HG02759 (cell line): Measurements from ENCODE around the gene OLR1.

Source experiments
- ATAC-seq: cut with Tn5 transposase; IDR thresholded peaks from one replicate; pipeline ENCODE4 v1.9.1; 2021; ENCODE audit warnings: mild to moderate bottlenecking, moderate library complexity; ENCODE audit not compliant: unreplicated experiment

Gene OLR1

DNA sequence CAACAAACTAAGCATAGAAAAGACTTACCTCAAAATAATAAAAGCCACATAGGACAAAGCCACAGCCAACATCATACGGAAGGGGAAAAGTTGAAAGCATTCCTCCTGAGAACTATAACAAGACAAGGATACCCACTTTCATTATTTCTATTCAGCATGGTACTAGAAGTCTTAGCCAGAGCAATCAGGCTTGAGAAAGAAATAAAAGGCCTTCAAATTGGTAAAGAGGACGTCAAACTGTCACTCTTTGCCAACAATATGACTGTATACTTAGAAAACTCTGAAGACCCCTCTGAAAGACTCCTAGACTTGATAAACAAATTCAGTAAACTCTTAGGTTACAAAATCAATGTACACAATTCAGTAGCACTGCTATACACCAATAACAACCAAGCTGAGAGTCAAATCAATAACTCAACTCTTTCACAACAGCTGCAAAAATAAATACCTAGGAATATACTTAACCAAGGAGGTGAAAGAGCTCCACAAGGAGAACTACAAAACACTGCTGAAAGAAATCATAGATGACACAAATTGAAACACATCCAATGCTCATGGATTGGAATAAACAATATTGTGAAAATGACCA lies 61.6 kb downstream of the OLR1 start:
- ATAC-seq: no peak
